AG09309 (cell line): ENCODE results near the gene SZRD1.

ENCODE experiments used
- DNase-seq: peaks from one replicate; pipeline ENCODE4 v3.0.0-alpha.2; 2010; ENCODE audit warnings: low read depth
- H3K4me3 ChIP-seq: 2 replicates; pipeline ENCODE4 v1.5.1; 2011; ENCODE audit warnings: mild to moderate bottlenecking, low read depth, low read length, moderate library complexity; ENCODE audit not compliant: control insufficient read depth
- TF ChIP-seq, protein P1 (sequence below): IDR thresholded peaks from 2 replicates; pipeline ENCODE4 v1.5.1; 2011; ENCODE audit warnings: mild to moderate bottlenecking, low read depth, low read length, inconsistent platforms; ENCODE audit not compliant: insufficient read depth, control insufficient read depth; ENCODE audit errors: missing control alignments

Gene SZRD1

GRCh38 chr1:16422041-16422440 is 55.0 kb downstream of the SZRD1 start:
- no peak overlapping the region for H3K4me3 ChIP-seq
- no peak for DNase-seq
- TF ChIP-seq, protein P1, sequence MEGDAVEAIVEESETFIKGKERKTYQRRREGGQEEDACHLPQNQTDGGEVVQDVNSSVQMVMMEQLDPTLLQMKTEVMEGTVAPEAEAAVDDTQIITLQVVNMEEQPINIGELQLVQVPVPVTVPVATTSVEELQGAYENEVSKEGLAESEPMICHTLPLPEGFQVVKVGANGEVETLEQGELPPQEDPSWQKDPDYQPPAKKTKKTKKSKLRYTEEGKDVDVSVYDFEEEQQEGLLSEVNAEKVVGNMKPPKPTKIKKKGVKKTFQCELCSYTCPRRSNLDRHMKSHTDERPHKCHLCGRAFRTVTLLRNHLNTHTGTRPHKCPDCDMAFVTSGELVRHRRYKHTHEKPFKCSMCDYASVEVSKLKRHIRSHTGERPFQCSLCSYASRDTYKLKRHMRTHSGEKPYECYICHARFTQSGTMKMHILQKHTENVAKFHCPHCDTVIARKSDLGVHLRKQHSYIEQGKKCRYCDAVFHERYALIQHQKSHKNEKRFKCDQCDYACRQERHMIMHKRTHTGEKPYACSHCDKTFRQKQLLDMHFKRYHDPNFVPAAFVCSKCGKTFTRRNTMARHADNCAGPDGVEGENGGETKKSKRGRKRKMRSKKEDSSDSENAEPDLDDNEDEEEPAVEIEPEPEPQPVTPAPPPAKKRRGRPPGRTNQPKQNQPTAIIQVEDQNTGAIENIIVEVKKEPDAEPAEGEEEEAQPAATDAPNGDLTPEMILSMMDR = no peak

DNA sequence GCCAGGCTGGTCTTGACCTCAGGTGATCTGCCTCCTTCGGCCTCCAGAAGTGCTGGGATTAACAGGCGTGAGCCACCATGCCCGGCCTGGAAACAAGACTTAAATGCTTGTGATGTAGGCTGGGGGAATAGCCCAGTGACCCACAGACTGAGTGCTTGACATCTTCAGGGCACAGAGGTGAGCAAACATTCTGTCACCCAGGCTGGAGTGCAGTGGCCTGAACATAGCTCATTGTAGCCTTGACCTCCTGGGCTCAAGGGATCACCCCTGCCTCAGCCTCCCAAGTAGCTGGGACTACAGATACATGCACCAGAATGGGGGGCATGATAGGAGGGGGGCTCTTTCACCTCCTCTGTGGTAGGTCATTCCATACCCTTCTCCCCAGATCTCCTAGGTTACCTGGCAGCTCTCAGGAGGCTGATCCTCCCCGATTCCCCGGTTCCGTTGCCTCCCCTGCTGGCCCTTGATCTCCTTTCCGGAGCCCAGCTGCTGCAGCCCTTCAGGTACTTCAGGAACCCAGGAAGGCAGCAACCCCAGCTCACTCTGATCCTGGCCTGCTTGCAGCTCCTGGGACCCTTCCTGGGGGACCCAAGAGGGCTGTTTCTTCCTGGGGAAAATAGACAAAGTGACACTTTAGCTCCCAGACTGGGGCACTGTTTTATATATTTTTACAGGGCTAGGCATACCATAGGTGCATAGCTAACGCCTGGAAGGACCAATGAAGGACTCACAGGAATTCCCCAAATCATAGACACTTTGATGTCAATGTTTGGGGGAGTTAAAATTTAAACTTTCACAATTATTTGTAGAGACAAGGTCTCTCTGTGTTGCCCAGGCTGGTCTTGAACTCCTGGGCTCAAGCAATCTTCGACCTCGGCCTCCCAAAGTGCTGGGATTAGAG is 58.3 kb downstream of the SZRD1 start:
- H3K4me3 ChIP-seq = no peak overlapping the region
- TF ChIP-seq, protein P1 = no peak
- DNase-seq = no peak

DNA sequence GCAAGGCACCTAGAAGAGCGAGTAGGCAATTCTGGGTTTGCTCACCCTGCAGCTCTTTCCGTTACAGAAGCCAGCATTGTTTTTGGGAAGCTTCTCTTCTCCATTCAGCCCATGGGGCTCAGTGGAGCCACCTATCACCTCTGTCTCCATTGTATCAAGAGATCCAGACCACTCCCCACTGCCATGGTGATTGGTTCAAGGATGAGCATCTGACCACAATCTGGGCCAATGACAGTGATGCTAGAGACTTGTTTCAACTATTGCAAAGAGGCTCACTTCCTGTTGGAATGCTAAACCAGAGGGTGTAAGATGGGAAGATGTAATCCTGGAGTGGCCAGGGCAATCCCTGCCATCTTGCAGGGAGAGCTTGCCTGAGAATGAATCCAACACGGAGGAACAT is 63.6 kb downstream of the SZRD1 start:
- no peak overlapping the region for H3K4me3 ChIP-seq
- TF ChIP-seq, protein P1 = no peak
- no peak for DNase-seq

DNA sequence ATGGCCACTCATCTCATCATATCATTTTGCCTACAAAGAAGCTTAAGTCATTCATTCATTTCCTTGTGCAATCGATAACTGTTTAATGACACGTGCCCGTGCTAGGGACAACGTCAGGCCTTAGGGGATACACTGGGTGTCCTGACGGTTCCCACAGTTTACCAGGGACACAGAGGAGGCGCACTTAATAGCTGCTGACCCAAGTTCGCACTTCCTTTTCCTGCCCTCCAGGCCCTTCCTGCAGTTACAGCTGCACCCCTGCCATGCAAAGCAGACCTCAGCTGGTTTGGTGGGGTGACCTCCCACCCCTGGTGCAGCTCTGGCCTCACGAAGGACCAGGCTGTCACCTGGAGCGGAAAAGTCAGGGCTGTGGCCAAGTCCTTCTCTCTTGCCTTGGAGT is 66.0 kb downstream of the SZRD1 start:
- no peak overlapping the region for H3K4me3 ChIP-seq
- TF ChIP-seq, protein P1 = no peak
- DNase-seq = no peak

DNA sequence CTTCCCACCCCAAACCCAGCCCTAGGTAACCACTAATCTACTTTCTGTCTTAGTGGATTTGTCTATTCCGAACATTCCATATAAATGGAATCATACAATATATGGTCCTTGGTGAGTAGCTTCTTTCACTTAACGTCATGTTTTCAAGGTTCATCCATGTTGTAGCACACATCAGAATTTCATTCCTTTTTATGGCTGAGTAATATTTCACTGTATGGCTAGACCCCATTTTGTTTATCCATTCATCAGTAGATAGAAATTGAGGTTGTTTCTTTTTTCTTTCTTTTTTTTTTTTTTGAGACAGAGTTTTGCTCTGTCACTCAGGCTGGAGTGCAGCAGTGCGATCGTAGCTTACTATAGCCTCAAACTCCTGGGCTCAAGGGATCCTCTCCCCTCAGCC is 67.0 kb downstream of the SZRD1 start:
- no peak for DNase-seq
- H3K4me3 ChIP-seq = no peak overlapping the region
- TF ChIP-seq, protein P1 = no peak

DNA sequence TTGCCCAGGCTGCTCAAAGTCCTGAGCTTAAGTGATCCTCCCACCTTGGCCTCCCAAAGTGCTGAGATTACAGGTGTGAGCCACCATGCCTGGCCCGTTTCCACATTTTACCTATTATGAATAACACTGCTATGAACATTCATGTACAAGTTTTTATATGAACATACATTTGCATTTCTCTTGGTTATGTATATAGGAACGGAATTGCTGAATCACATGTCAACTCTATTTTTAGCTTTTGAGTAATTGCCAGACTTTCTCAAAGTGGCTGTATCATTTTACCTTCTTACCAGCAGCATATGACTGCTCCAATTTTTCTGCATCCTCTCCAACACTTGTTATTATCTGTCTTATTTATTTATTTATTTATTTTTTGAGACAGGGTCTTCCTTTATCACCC is 67.5 kb downstream of the SZRD1 start:
- TF ChIP-seq, protein P1 = no peak
- no peak overlapping the region for H3K4me3 ChIP-seq
- DNase-seq = no peak
